Measurements from ENCODE around the gene FIGN.

FIGN gene

GRCh38 chr2:163552758-163553157 lies 183.1 kb downstream of the FIGN start:
- no peak for DNase-seq

- no peak for DNase-seq
Measured at GRCh38 chr2:163551616-163552373, 184.0 kb downstream of the FIGN start.

- no peak for DNase-seq
Measured at GRCh38 chr2:163548970-163549369, 186.8 kb downstream of the FIGN start.

Measured in COR-L47 (cell line).